H1 (cell line): ENCODE measurements around the gene STX8. TPM values are rescaled to one million over a fixed set of nuclear protein-coding genes. Genes with fewer than 3 reads are reported as not detected.
A peak's percentile ranks its signal among the peaks of the same experiment; 100 is the strongest.

Experiments used
- CTCF ChIA-PET: fragments of 300-600 bp; sonication (Branson Sonifier 250); formaldehyde crosslinking; loops from one replicate; lab custom pipeline; 2021; ENCODE audit not compliant: partially characterized antibody; lab: Charles Lee
- POLR2A ChIA-PET: fragments of 300-600 bp; sonication (Branson Sonifier 250); formaldehyde crosslinking; loops from one replicate; lab custom pipeline; 2021; ENCODE audit warnings: inconsistent platforms; ENCODE audit not compliant: partially characterized antibody; lab: Charles Lee
- DNase-seq, 2 experiments: peaks; one replicate each; pipeline versions ENCODE4 v3.0.0 to v3.0.0-alpha.2; 2010 to 2022; ENCODE audit warnings: low spot score in 2 of 2, low read depth in 1 of 2, mixed read lengths in 1 of 2
- FAIRE-seq: peaks from 2 replicates; lab custom pipeline; 2011; peaks lifted over from hg19 to GRCh38; lab: Jason Lieb, UNC
- H2AFZ ChIP-seq: 2 replicates; pipeline ENCODE4 v1.8.1; 2012; ENCODE audit warnings: low read length, inconsistent platforms
- H2AK5ac ChIP-seq: 2 replicates; pipeline ENCODE4 v1.6.1; 2013; ENCODE audit warnings: low read depth, low read length
- H2BK120ac ChIP-seq: replicated peaks from 2 replicates; pipeline ENCODE3; 2013; ENCODE audit warnings: low read depth, low read length, inconsistent platforms
- H2BK12ac ChIP-seq: 2 replicates; pipeline ENCODE4 v1.6.1; 2013; ENCODE audit warnings: low read depth, low read length
- H2BK15ac ChIP-seq: 2 replicates; pipeline ENCODE4 v1.6.1; 2013; ENCODE audit warnings: low read length
- H2BK20ac ChIP-seq: 2 replicates; pipeline ENCODE4 v1.6.1; 2013; ENCODE audit warnings: low read length
- H2BK5ac ChIP-seq: 2 replicates; pipeline ENCODE4 v1.6.1; 2013; ENCODE audit warnings: low read depth, low read length
- H3K14ac ChIP-seq: 2 replicates; pipeline ENCODE4 v1.6.1; 2013; ENCODE audit warnings: inconsistent platforms; ENCODE audit not compliant: insufficient read length
- H3K18ac ChIP-seq: 2 replicates; pipeline ENCODE4 v1.6.1; 2013; ENCODE audit warnings: low read length; ENCODE audit errors: extremely low read depth
- H3K23ac ChIP-seq: 2 replicates; pipeline ENCODE4 v1.6.1; 2013; ENCODE audit warnings: inconsistent platforms; ENCODE audit not compliant: insufficient read length
- H3K23me2 ChIP-seq: 2 replicates; pipeline ENCODE4 v1.6.1; 2013; ENCODE audit warnings: low read depth, low read length
- H3K27ac ChIP-seq: 2 replicates; pipeline ENCODE4 v1.6.1; 2011; ENCODE audit warnings: low read depth, low read length, inconsistent platforms
- H3K27me3 ChIP-seq, 4 experiments: replicated peaks in 1 of 4; 1 replicate in 1 of 4; 2 replicates in 3 of 4; pipeline versions ENCODE4 v1.6.1 to v1.8.1; 2011 to 2013; ENCODE audit warnings: low read length in 3 of 4, mild to moderate bottlenecking in 3 of 4, inconsistent platforms in 2 of 4, mixed read lengths in 2 of 4, moderate library complexity in 1 of 4; ENCODE audit not compliant: control insufficient read depth in 3 of 4, insufficient read depth in 3 of 4; ENCODE audit errors: extremely low read depth in 1 of 4
- H3K36me3 ChIP-seq, 4 experiments: 2 replicates each; pipeline versions ENCODE4 v1.6.1 to v1.8.1; 2011 to 2013; ENCODE audit warnings: mild to moderate bottlenecking in 4 of 4, low read length in 3 of 4, moderate library complexity in 2 of 4, control low read depth in 1 of 4, inconsistent platforms in 1 of 4; ENCODE audit not compliant: insufficient read depth in 4 of 4, control insufficient read depth in 2 of 4
- H3K4ac ChIP-seq: replicated peaks from 2 replicates; pipeline ENCODE3; 2013; ENCODE audit warnings: low read length, low read depth, mixed read lengths, inconsistent platforms; ENCODE audit not compliant: insufficient read length
- H3K4me1 ChIP-seq, 4 experiments: replicated peaks in 1 of 4; 1 replicate in 1 of 4; 2 replicates in 3 of 4; pipeline versions ENCODE4 v1.6.1 to v1.8.1; 2011 to 2013; ENCODE audit warnings: low read length in 3 of 4, inconsistent platforms in 2 of 4, mixed read lengths in 1 of 4; ENCODE audit not compliant: insufficient read depth in 4 of 4, control insufficient read depth in 3 of 4
- H3K4me2 ChIP-seq, 2 experiments: 2 replicates each; pipeline versions ENCODE4 v1.6.1 to v1.8.1; 2011 to 2013; ENCODE audit warnings: low read depth in 2 of 2, low read length in 2 of 2, control low read depth in 1 of 2, inconsistent platforms in 1 of 2, mild to moderate bottlenecking in 1 of 2; ENCODE audit not compliant: insufficient read depth in 1 of 2
- H3K4me3 ChIP-seq, 4 experiments: fragments of 200-600, 300-600 bp in 1 of 4; sonication (generic), shearing (Covaris generic), sonication (Bioruptor Twin) in 1 of 4; 2 replicates each; pipeline versions ENCODE4 v1.5.1 to v1.8.1; 2011 to 2016; ENCODE audit warnings: low read length in 4 of 4, low read depth in 3 of 4, control low read depth in 2 of 4, inconsistent platforms in 2 of 4, mild to moderate bottlenecking in 2 of 4, mixed read lengths in 1 of 4, moderate library complexity in 1 of 4; ENCODE audit not compliant: insufficient read depth in 2 of 4; ENCODE audit errors: extremely low read depth in 1 of 4
- H3K56ac ChIP-seq: replicated peaks from 2 replicates; pipeline ENCODE3; 2013; ENCODE audit warnings: low read depth, mild to moderate bottlenecking, mixed read lengths, low read length, inconsistent platforms; ENCODE audit not compliant: insufficient read length
- H3K79me1 ChIP-seq: 2 replicates; pipeline ENCODE4 v1.6.1; 2013; ENCODE audit warnings: low read depth, low read length, control low read depth
- H3K79me2 ChIP-seq, 2 experiments: 2 replicates each; pipeline versions ENCODE4 v1.6.1 to v1.8.1; 2012 to 2013; ENCODE audit warnings: low read length in 2 of 2, mild to moderate bottlenecking in 2 of 2, inconsistent platforms in 1 of 2; ENCODE audit not compliant: insufficient read depth in 2 of 2, control insufficient read depth in 1 of 2
- H3K9ac ChIP-seq, 4 experiments: replicated peaks in 1 of 4; 1 replicate in 1 of 4; 2 replicates in 3 of 4; pipeline versions ENCODE4 v1.6.1 to v1.8.1; 2011 to 2013; ENCODE audit warnings: low read depth in 3 of 4, low read length in 3 of 4, control low read depth in 2 of 4, mild to moderate bottlenecking in 2 of 4, moderate library complexity in 2 of 4, inconsistent platforms in 1 of 4; ENCODE audit errors: extremely low read depth in 1 of 4
- H3K9me3 ChIP-seq, 2 experiments: 2 replicates each; pipeline versions ENCODE4 v1.6.1 to v1.8.1; 2012 to 2013; ENCODE audit warnings: mild to moderate bottlenecking in 2 of 2, moderate library complexity in 2 of 2, control low read depth in 1 of 2, inconsistent platforms in 1 of 2, low read depth in 1 of 2, low read length in 1 of 2, mixed read lengths in 1 of 2; ENCODE audit not compliant: insufficient read depth in 2 of 2
- H4K20me1 ChIP-seq, 2 experiments: replicated peaks in 1 of 2; 2 replicates each; pipeline versions ENCODE3 to v1.8.1; 2011 to 2013; ENCODE audit warnings: inconsistent platforms in 2 of 2, low read length in 2 of 2, mild to moderate bottlenecking in 1 of 2; ENCODE audit not compliant: insufficient read depth in 2 of 2, control insufficient read depth in 1 of 2
- H4K5ac ChIP-seq: 2 replicates; pipeline ENCODE4 v1.6.1; 2013; ENCODE audit warnings: low read length, low read depth, mixed read lengths, inconsistent platforms; ENCODE audit not compliant: insufficient read length
- H4K8ac ChIP-seq: 2 replicates; pipeline ENCODE4 v1.8.0; 2013; ENCODE audit warnings: mild to moderate bottlenecking, moderate library complexity, low read length, inconsistent platforms; ENCODE audit not compliant: insufficient read depth; ENCODE audit errors: extremely low read depth
- H4K91ac ChIP-seq: replicated peaks from 2 replicates; pipeline ENCODE3; 2013; ENCODE audit warnings: low read length, mixed read lengths, inconsistent platforms; ENCODE audit not compliant: insufficient read length
- BACH1 ChIP-seq: IDR thresholded peaks from 2 replicates; pipeline ENCODE4 v1.6.1; 2012; ENCODE audit warnings: low read length, improper control_type of control experiment
- NANOG ChIP-seq: IDR thresholded peaks from 2 replicates; pipeline ENCODE4 v1.6.1; 2011; ENCODE audit warnings: low read length, low read depth, mild to moderate bottlenecking, inconsistent platforms; ENCODE audit not compliant: insufficient read depth, poor library complexity, severe bottlenecking
- POLR2A ChIP-seq, 2 experiments: IDR thresholded peaks; 1 replicate in 1 of 2; 2 replicates in 1 of 2; pipeline ENCODE4 v1.6.1; 2011; ENCODE audit warnings: low read depth in 2 of 2, low read length in 2 of 2, mild to moderate bottlenecking in 2 of 2; ENCODE audit errors: control extremely low read depth in 1 of 2
- RNF2 ChIP-seq: fragments of 200-900, 300-1000 bp; sonication (generic); IDR thresholded peaks from 2 replicates; pipeline ENCODE4 v1.7.1; 2016; ENCODE audit warnings: borderline replicate concordance, low read depth, mild to moderate bottlenecking, antibody characterized with exemption, low read length; ENCODE audit not compliant: poor library complexity, severe bottlenecking; ENCODE audit errors: missing control alignments
- WGBS, 2 experiments: shearing (Covaris generic) in 1 of 2; methylation state at CpG; one replicate each; pipeline versions ENCODE4 v1.1.6 to v1.1.7; 2013 to 2015; ENCODE audit warnings: low lambda C conversion rate in 2 of 2, mixed read lengths in 2 of 2, inconsistent platforms in 1 of 2, low coverage in 1 of 2, missing lambda C conversion rate in 1 of 2; ENCODE audit not compliant: insufficient replicate concordance in 2 of 2, insufficient coverage in 1 of 2, insufficient read length in 1 of 2; ENCODE audit errors: extremely low coverage in 1 of 2, missing lambda C conversion rate in 1 of 2; 5-methylcytosine and 5-hydroxymethylcytosine counted together
- polyA plus RNA-seq, 7 experiments: library from polyadenylated mRNA; depleted of rRNA in 3 of 7; stranded (reverse) in 5 of 7; unstranded in 2 of 7; fragments of >200 nt in 5 of 7; fragments of 200-250 nt in 2 of 7; gene quantifications; 1 replicate in 5 of 7; 2 replicates in 1 of 7; 4 replicates in 1 of 7; pipeline versions ENCODE4 v1.2.1 to v1.2.3, GENCODE V29; 2011 to 2013; ENCODE audit warnings: missing spikeins in 2 of 7, mixed read lengths in 2 of 7
- total RNA-seq: library from RNA; stranded (reverse); fragmentation: NEBNext Ultra II Directional; extraction: Animal tissue kit (Norgen Biotek cat#: 25700); gene quantifications from 2 replicates; pipeline ENCODE4 v1.2.1, GENCODE V29; 2021

Gene STX8
- total and polyA plus RNA-seq, 2 of the 8 experiments (the other 6 are each of a cell fraction or from before 2014, with no cell fraction given) = 22.8 to 42.5 TPM

DNA sequence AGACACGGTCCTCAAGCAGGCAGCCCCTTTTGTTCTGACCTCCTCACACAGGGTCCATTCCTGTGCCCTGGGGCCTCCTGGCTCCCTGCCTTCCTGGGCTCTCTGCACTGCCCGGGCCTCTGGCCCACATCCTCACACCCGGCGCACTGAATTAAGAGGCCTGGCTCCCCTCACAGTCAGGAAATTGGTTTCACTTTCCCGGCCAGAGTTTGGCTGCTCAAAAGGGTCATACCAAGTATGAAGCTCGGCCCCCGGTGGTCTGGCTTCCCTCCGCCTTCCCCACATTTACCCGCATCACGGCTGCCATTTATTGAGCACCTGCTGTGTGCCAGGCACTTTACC is 334.3 kb downstream of the STX8 start:
- Histone ChIP-seq H3K14ac (no peak overlapping the region), H3K9ac (peak overlapping the region in 1 of 4 experiments; percentile 1; a peak in 2 of 7 replicates), H4K8ac (no peak overlapping the region), H3K56ac (no peak overlapping the region), H3K23ac (no peak overlapping the region), H2BK20ac (peak overlapping the region; percentile 13; the same call in 1 of the 2 replicates), H3K27me3 (peaks cover 0 to 14% (median 9%) of the 10 kb centered on the region in 4 experiments; a peak in 6 of 7 replicates), H3K79me2 (no peaks in the 10 kb centered on the region), H3K9me3 (no peaks in the 10 kb centered on the region), H2BK120ac (no peak overlapping the region), H2BK15ac (no peak overlapping the region; the same call in 1 of the 2 replicates), H3K27ac (no peak overlapping the region), H3K4me1 (peaks cover 3 to 30% (median 18%) of the 10 kb centered on the region in 4 experiments), H2BK5ac (peak overlapping the region; percentile 68; the same call in 1 of the 2 replicates), H3K4me2 (peak overlapping the region in 1 of 2 experiments; percentile 83; a peak in 1 of 4 replicates), H3K18ac (no peak overlapping the region; the same call in 1 of the 2 replicates), H4K5ac (no peak overlapping the region), H3K4me3 (no peak overlapping the region), H4K20me1 (no peaks in the 10 kb centered on the region), H2BK12ac (peak overlapping the region; percentile 84; the same call in 1 of the 2 replicates), H3K4ac (no peak overlapping the region), H2AFZ (no peak overlapping the region), H3K79me1 (no peaks in the 10 kb centered on the region), H3K23me2 (peaks cover 11% of the 10 kb centered on the region), H3K36me3 (no peaks in the 10 kb centered on the region), H2AK5ac (0 out of 2 replicates have a peak overlapping the region, but pooled peaks have one; percentile 13), H4K91ac (no peak overlapping the region)
- no peak for DNase-seq
- TF ChIP-seq RNF2 (no peak), BACH1 (no peak), POLR2A (IDR thresholded peaks at IDR 0.05; ENCODE audit: control extremely low read depth in 1 of 2, low read depth in 2 of 2, low read length in 2 of 2) (no peak), NANOG (no peak)
- WGBS, 2 experiments = 95% methylated on average over 10 of the region's 10 CpGs; no CpG with 5 or more reads in 1 of the 2 experiments
- FAIRE-seq = no peak
- CTCF ChIA-PET = interaction anchor here (2.8 kb wide), 1 partner anchor 50 kb away, joined by 10 read pairs; no protein-coding TSS in a partner anchor
- POLR2A ChIA-PET = no interaction called here
